ENCODE data around the gene WFS1. TPM values are rescaled to one million over a fixed set of nuclear protein-coding genes. Genes with fewer than 3 reads are reported as not detected.

Gene WFS1
- total and polyA plus RNA-seq, 9 of the 15 experiments (the other 6 are each of a cell fraction or from before 2014, with no cell fraction given): 0.01 to 0.29 (median 0.03) TPM; not detected in 5

DNA sequence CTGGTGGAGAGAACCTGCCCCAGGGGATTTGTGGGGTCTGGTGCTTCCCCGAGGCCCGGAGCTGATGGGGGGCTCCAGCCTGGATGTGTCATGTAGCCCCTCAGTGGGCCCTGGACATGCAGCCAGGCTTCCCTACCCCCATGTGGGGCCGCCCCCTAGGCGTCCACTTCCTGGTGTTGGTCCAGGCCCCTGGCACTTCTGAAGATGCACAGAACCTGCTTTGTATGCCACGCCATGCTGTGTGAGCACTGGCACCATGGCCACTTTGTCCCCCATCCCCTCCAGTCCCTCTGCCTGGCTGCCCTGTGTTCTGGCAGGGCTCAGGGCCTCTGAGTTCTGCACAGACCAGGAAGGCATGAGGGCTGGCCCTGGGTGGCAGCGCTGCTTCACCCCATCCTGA is 29.2 kb downstream of the WFS1 start (continued):
- TF ChIP-seq, protein P1, sequence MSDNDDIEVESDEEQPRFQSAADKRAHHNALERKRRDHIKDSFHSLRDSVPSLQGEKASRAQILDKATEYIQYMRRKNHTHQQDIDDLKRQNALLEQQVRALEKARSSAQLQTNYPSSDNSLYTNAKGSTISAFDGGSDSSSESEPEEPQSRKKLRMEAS (CRISPR knock-in tag; IDR thresholded peaks at IDR 0.05): no peak
- TF ChIP-seq, protein P2, sequence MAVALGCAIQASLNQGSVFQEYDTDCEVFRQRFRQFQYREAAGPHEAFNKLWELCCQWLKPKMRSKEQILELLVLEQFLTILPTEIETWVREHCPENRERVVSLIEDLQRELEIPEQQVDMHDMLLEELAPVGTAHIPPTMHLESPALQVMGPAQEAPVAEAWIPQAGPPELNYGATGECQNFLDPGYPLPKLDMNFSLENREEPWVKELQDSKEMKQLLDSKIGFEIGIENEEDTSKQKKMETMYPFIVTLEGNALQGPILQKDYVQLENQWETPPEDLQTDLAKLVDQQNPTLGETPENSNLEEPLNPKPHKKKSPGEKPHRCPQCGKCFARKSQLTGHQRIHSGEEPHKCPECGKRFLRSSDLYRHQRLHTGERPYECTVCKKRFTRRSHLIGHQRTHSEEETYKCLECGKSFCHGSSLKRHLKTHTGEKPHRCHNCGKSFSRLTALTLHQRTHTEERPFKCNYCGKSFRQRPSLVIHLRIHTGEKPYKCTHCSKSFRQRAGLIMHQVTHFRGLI (CRISPR knock-in tag; IDR thresholded peaks at IDR 0.05): no peak

DNA sequence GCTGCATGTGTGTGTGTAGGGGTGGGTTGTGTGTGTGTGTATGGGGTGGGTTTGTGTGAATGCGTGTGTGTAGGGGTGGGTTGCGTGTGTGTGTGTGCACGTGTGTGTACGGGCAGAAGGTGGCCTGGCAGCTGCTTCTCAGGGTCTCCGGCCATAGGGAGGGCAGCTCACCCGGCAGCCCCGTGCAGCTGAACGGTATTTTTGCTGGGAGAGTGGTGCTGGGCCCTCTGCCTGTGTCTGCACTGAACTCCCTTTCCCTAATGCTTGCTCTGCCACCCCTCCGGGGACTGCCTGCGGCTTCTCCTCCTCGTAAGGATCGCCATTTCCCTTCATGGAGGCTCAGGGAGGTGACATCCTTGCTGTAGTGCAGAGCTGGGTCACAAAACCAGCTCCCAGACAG is 30.2 kb downstream of the WFS1 start:
- in situ Hi-C loops (cut with MboI) (no loop called here), intact Hi-C loops (cut with micrococcal nuclease) (no loop called here)
- 0% methylated on average over 11 of the region's 12 CpGs for WGBS (ENCODE audit: insufficient coverage, low coverage, missing lambda C conversion rate)
- no peak for ATAC-seq
- Histone ChIP-seq H3K9me3 (replicated peaks; ENCODE audit: control insufficient read depth, insufficient read depth, low read depth, low read length) (no peaks in the 10 kb centered on the region), H2AFZ (ENCODE audit: low read depth, low read length) (no peak overlapping the region), H3K27ac (ENCODE audit: extremely low read depth, low read depth, low read length) (no peak overlapping the region), H3K9ac (ENCODE audit: insufficient read depth in 1 of 2, low read depth in 2 of 2, low read length in 2 of 2) (no peak overlapping the region), H4K20me1 (replicated peaks; ENCODE audit: control insufficient read depth, insufficient read depth, low read length) (peaks cover 14% of the 10 kb centered on the region), H3K4me2 (ENCODE audit: insufficient read depth, low read length) (no peak overlapping the region), H3K9me1 (ENCODE audit: control insufficient read depth, insufficient read depth, low read length) (peaks cover 6% of the 10 kb centered on the region), H3K4me1 (replicated peaks in 1 of 2; ENCODE audit: control insufficient read depth in 2 of 2, insufficient read depth in 2 of 2, low read length in 2 of 2) (peaks cover 0 to 8% of the 10 kb centered on the region in 2 experiments; a peak in 1 of 5 replicates), H3K4me3 (no peak overlapping the region), H3K27me3 (ENCODE audit: control insufficient read depth in 2 of 2, insufficient read depth in 2 of 2, low read length in 2 of 2) (peaks cover 4 to 78% of the 10 kb centered on the region in 2 experiments; a peak in 4 of 5 replicates), H3K36me3 (ENCODE audit: control insufficient read depth, insufficient read depth, low read length) (no peaks in the 10 kb centered on the region), H3K79me2 (ENCODE audit: control insufficient read depth, insufficient read depth, low read length) (no peaks in the 10 kb centered on the region)
- ChIA-PET CTCF (ENCODE audit: low intra/inter-chr PET ratio) (no interaction called here), POLR2A (no interaction called here)
- DNase-seq (ENCODE audit: extremely low read depth in 1 of 4, low spot score in 3 of 4): no peak
- TF ChIP-seq, protein P3, sequence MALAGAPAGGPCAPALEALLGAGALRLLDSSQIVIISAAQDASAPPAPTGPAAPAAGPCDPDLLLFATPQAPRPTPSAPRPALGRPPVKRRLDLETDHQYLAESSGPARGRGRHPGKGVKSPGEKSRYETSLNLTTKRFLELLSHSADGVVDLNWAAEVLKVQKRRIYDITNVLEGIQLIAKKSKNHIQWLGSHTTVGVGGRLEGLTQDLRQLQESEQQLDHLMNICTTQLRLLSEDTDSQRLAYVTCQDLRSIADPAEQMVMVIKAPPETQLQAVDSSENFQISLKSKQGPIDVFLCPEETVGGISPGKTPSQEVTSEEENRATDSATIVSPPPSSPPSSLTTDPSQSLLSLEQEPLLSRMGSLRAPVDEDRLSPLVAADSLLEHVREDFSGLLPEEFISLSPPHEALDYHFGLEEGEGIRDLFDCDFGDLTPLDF (CRISPR knock-in tag; IDR thresholded peaks at IDR 0.05): no peak
- TF ChIP-seq SUPT5H (IDR thresholded peaks at IDR 0.05) (no peak), CTBP1 (IDR thresholded peaks at IDR 0.05; ENCODE audit: borderline replicate concordance) (no peak), KDM2B (CRISPR knock-in tag; IDR thresholded peaks at IDR 0.05) (no peak), CHD4 (IDR thresholded peaks at IDR 0.05; ENCODE audit: insufficient read depth, insufficient replicate concordance, low read depth, low read length, poor library complexity, severe bottlenecking) (no peak), ZNF146 (CRISPR knock-in tag; IDR thresholded peaks at IDR 0.05; ENCODE audit: unreplicated experiment) (no peak), ZNF76 (CRISPR knock-in tag; IDR thresholded peaks at IDR 0.05; ENCODE audit: borderline replicate concordance) (no peak), MEF2A (IDR thresholded peaks at IDR 0.05; ENCODE audit: control insufficient read depth, low read depth, low read length) (no peak)
- BruUV-seq (replicated peaks): no TSS peak
- FAIRE-seq: no peak

Measured in K562 (cell line).